HFF-Myc (cell line): ENCODE results near the gene HOXB3.

ENCODE experiments used
- DNase-seq: peaks from one replicate; pipeline ENCODE4 v3.0.0-alpha.2; 2011; ENCODE audit warnings: low read depth; ENCODE audit errors: extremely low read depth
- H3K4me3 ChIP-seq: replicated peaks from 2 replicates; pipeline ENCODE4 v1.5.1; 2011; ENCODE audit warnings: low read depth, mild to moderate bottlenecking, control low read depth, low read length
- CTCF ChIP-seq: IDR thresholded peaks from 2 replicates; pipeline ENCODE4 v1.5.1; 2012; ENCODE audit warnings: mild to moderate bottlenecking, low read depth, low read length, control low read depth; ENCODE audit errors: missing control alignments

Gene HOXB3

GRCh38 chr17:48569674-48570324 lies 20.2 kb downstream of the HOXB3 start:
- no peak for TF ChIP-seq CTCF
- DNase-seq, result no peak
- no peak overlapping the region for H3K4me3 ChIP-seq

GRCh38 chr17:48569240-48569582 lies 20.8 kb downstream of the HOXB3 start:
- H3K4me3 ChIP-seq, result no peak overlapping the region
- no peak for TF ChIP-seq CTCF
- no peak for DNase-seq

- TF ChIP-seq CTCF, result no peak
- DNase-seq, result no peak
- H3K4me3 ChIP-seq, result no peak overlapping the region
Measured at GRCh38 chr17:48568499-48569239, 21.4 kb downstream of the HOXB3 start.

- no peak overlapping the region for H3K4me3 ChIP-seq
Measured at GRCh38 chr17:48567646-48568354, 22.2 kb downstream of the HOXB3 start.

GRCh38 chr17:48567209-48567608 lies 22.8 kb downstream of the HOXB3 start:
- no peak overlapping the region for H3K4me3 ChIP-seq
- TF ChIP-seq CTCF, result no peak
- no peak for DNase-seq

More at GRCh38 chr17:48567646-48568354, 22.2 kb downstream of the HOXB3 start:
- no peak for TF ChIP-seq CTCF
- DNase-seq, result no peak

- H3K4me3 ChIP-seq, result no peak overlapping the region
- DNase-seq, result no peak
- no peak for TF ChIP-seq CTCF
Measured at GRCh38 chr17:48566717-48567116, 23.3 kb downstream of the HOXB3 start.
